K562 (cell line): ENCODE measurements around the gene TLCD4. TPM values are rescaled to one million over a fixed set of nuclear protein-coding genes. Genes with fewer than 3 reads are reported as not detected.

Experiments used
- ATAC-seq: fragments of 200-7000 bp; cut with Tn5 transposase; 3 replicates; pipeline ENCODE4 v1.9.1; 2020; ENCODE audit warnings: moderate library complexity
- BruUV-seq: library from RNA; stranded (reverse); fragments of 400-500 nt; replicated peaks from 2 replicates; lab custom pipeline; 2021; lab: Mats Ljungman, UMichigan
- CTCF ChIA-PET: fragments of 300-600 bp; formaldehyde crosslinking; extraction: SDS; loops from one replicate; lab custom pipeline; 2021; ENCODE audit warnings: low intra/inter-chr PET ratio; lab: Yijun Ruan, JAX
- POLR2A ChIA-PET: fragments of 300-600, 350-650 bp; sonication (Branson Sonifier 250); formaldehyde crosslinking; extraction: SDS; loops from one replicate; lab custom pipeline; 2021; ENCODE audit warnings: antibody characterized with exemption, inconsistent platforms; lab: Yijun Ruan, JAX
- DNase-seq, 4 experiments: peaks; one replicate each; pipeline versions ENCODE4 v3.0.0 to v3.0.0-alpha.2; 2011 to 2018; ENCODE audit warnings: low spot score in 3 of 4, mixed read lengths in 3 of 4; ENCODE audit errors: extremely low read depth in 1 of 4
- FAIRE-seq: peaks from 2 replicates; lab custom pipeline; 2011; peaks lifted over from hg19 to GRCh38; lab: Jason Lieb, UNC
- H2AFZ ChIP-seq: 2 replicates; pipeline ENCODE4 v1.6.0; 2011; ENCODE audit warnings: low read depth, low read length, control low read depth, inconsistent platforms
- H3K27ac ChIP-seq: fragments of 200-600 bp; 3 replicates; pipeline ENCODE4 v1.8.0; 2011; ENCODE audit warnings: low read depth, mild to moderate bottlenecking, control low read depth, inconsistent platforms, low read length, moderate library complexity, mixed read lengths; ENCODE audit errors: extremely low read depth
- H3K27me3 ChIP-seq, 2 experiments: fragments of 300-600 bp in 1 of 2; 2 replicates in 1 of 2; 3 replicates in 1 of 2; pipeline versions ENCODE4 v1.6.0 to v1.8.0; 2011; ENCODE audit warnings: inconsistent platforms in 2 of 2, low read length in 2 of 2, mild to moderate bottlenecking in 1 of 2, mixed read lengths in 1 of 2, moderate library complexity in 1 of 2; ENCODE audit not compliant: control insufficient read depth in 2 of 2, insufficient read depth in 2 of 2
- H3K36me3 ChIP-seq: fragments of 300-600 bp; 3 replicates; pipeline ENCODE4 v1.8.0; 2011; ENCODE audit warnings: mild to moderate bottlenecking, low read length, inconsistent platforms; ENCODE audit not compliant: control insufficient read depth, insufficient read depth
- H3K4me1 ChIP-seq, 2 experiments: fragments of 200-600 bp in 1 of 2; replicated peaks in 1 of 2; 2 replicates in 1 of 2; 3 replicates in 1 of 2; pipeline versions ENCODE4 v1.5.1 to v1.8.0; 2011; ENCODE audit warnings: inconsistent platforms in 2 of 2, low read length in 2 of 2, mild to moderate bottlenecking in 1 of 2, mixed read lengths in 1 of 2, moderate library complexity in 1 of 2; ENCODE audit not compliant: control insufficient read depth in 2 of 2, insufficient read depth in 2 of 2
- H3K4me2 ChIP-seq: 2 replicates; pipeline ENCODE4 v1.6.1; 2011; ENCODE audit warnings: low read length, control low read depth, inconsistent platforms, mixed read lengths; ENCODE audit not compliant: insufficient read depth
- H3K4me3 ChIP-seq: fragments of 200-600 bp; sonication (generic), shearing (Covaris generic); 2 replicates; pipeline ENCODE4 v1.5.1; 2016; ENCODE audit warnings: control low read depth, inconsistent platforms
- H3K79me2 ChIP-seq: fragments of 200-600 bp; 3 replicates; pipeline ENCODE4 v1.8.0; 2011; ENCODE audit warnings: low read length, inconsistent platforms; ENCODE audit not compliant: control insufficient read depth, insufficient read depth
- H3K9ac ChIP-seq, 2 experiments: 2 replicates each; pipeline versions ENCODE4 v1.6.0 to v1.6.1; 2011; ENCODE audit warnings: low read depth in 2 of 2, low read length in 2 of 2, control low read depth in 1 of 2, inconsistent platforms in 1 of 2, mild to moderate bottlenecking in 1 of 2, mixed read lengths in 1 of 2; ENCODE audit not compliant: insufficient read depth in 1 of 2
- H3K9me1 ChIP-seq: one replicate; pipeline ENCODE4 v1.6.0; 2011; ENCODE audit warnings: inconsistent platforms, mild to moderate bottlenecking, low read length, moderate library complexity; ENCODE audit not compliant: control insufficient read depth, insufficient read depth
- H3K9me3 ChIP-seq: replicated peaks from 2 replicates; pipeline ENCODE4 v1.5.1; 2011; ENCODE audit warnings: low read depth, low read length, inconsistent platforms; ENCODE audit not compliant: control insufficient read depth, insufficient read depth
- H4K20me1 ChIP-seq: replicated peaks from 2 replicates; pipeline ENCODE4 v1.6.1; 2011; ENCODE audit warnings: low read length, inconsistent platforms, mixed read lengths; ENCODE audit not compliant: control insufficient read depth, insufficient read depth
- ARID3A ChIP-seq: IDR thresholded peaks from 2 replicates; pipeline ENCODE4 v1.6.1; 2012; ENCODE audit warnings: low read depth, low read length, improper control_type of control experiment, borderline replicate concordance
- CBX8 ChIP-seq: fragments of 200-600 bp; sonication (generic); IDR thresholded peaks from 2 replicates; pipeline ENCODE4 v1.6.1; 2012; ENCODE audit warnings: borderline replicate concordance, mixed run types, low read depth, mild to moderate bottlenecking, moderate library complexity, mixed read lengths, low read length, control low read depth, inconsistent platforms; ENCODE audit not compliant: poor library complexity, severe bottlenecking; ENCODE audit errors: extremely low read depth
- CTCFL ChIP-seq: IDR thresholded peaks from 2 replicates; pipeline ENCODE4 v1.6.1; 2011; ENCODE audit warnings: borderline replicate concordance, low read depth, mild to moderate bottlenecking, moderate library complexity, low read length; ENCODE audit not compliant: insufficient read depth, poor library complexity, severe bottlenecking
- DPF2 ChIP-seq: fragments of 450-650 bp; IDR thresholded peaks from 2 replicates; pipeline ENCODE4 v1.6.1; 2016
- IFI16 ChIP-seq: fragments of 250-450 bp; sonication (Bioruptor Pico); IDR thresholded peaks from 2 replicates; pipeline ENCODE4 v2.1.2; 2022; ENCODE audit warnings: mild to moderate bottlenecking, inconsistent platforms
- RBFOX2 ChIP-seq: fragments of 200-400 bp; formaldehyde crosslinking; IDR thresholded peaks from 2 replicates; pipeline ENCODE4 v1.6.1; 2017; ENCODE audit warnings: low read depth, mild to moderate bottlenecking, low read length, moderate library complexity
- THAP12 ChIP-seq: fragments of 250-450 bp; sonication (Bioruptor Pico); IDR thresholded peaks from 2 replicates; pipeline ENCODE4 v1.9.0; 2021; ENCODE audit warnings: mild to moderate bottlenecking, inconsistent platforms
- ZNF384 ChIP-seq: IDR thresholded peaks from 2 replicates; pipeline ENCODE4 v1.6.1; 2012; ENCODE audit warnings: low read depth, low read length, improper control_type of control experiment
- ZNF518B ChIP-seq: fragments of 250-450 bp; sonication (Bioruptor Pico); IDR thresholded peaks from 2 replicates; pipeline ENCODE4 v1.5.0; 2021; ENCODE audit warnings: mild to moderate bottlenecking, moderate library complexity
- WGBS: fragments of 100-300 bp; shearing (Covaris generic); methylation state at CpG from one replicate; pipeline ENCODE4 v1.1.6; 2016; ENCODE audit warnings: low coverage, mixed read lengths; ENCODE audit not compliant: insufficient coverage; ENCODE audit errors: missing lambda C conversion rate; 5-methylcytosine and 5-hydroxymethylcytosine counted together
- in situ Hi-C: fragments of 300-500 bp; cut with MboI; formaldehyde crosslinking; loops from 4 replicates; pipeline ENCODE4 v1.15.0; 2018; ENCODE audit warnings: inconsistent platforms, mixed read lengths
- intact Hi-C: fragments of 100-400 bp; cut with micrococcal nuclease; formaldehyde crosslinking; loops from 2 replicates; pipeline ENCODE4 v1.14.2; 2022
- polyA plus RNA-seq, 8 experiments: library from polyadenylated mRNA; depleted of rRNA in 4 of 8; stranded (reverse) in 5 of 8; unstranded in 3 of 8; fragments of >200 nt; fragmentation: Nextera tagmentation in 2 of 8; fragmentation: Illumina TruSeq in 1 of 8; extraction: Ambion mirVana in 2 of 8; extraction: Trizol in 1 of 8; gene quantifications; 2 replicates each; pipeline versions ENCODE4 v1.2.1 to v1.2.3, GENCODE V29; 2011 to 2014; ENCODE audit warnings: inconsistent platforms in 1 of 8, missing spikeins in 1 of 8
- total RNA-seq, 7 experiments: library from RNA; depleted of rRNA in 6 of 7; stranded (reverse); fragments of >200 nt in 6 of 7; fragmentation: Illumina TruSeq in 2 of 7; extraction: Trizol in 2 of 7; gene quantifications; 2 replicates each; pipeline versions ENCODE4 v1.2.1 to v1.2.3, GENCODE V29; 2011 to 2021; ENCODE audit warnings: low replicate concordance in 1 of 7

TLCD4 gene
- total and polyA plus RNA-seq, 9 of the 15 experiments (the other 6 are each of a cell fraction or from before 2014, with no cell fraction given) = 3.5 to 19.8 (median 7.6) TPM

- H3K4me1 ChIP-seq = peaks cover 21 to 44% of the 10 kb centered on the region in 2 experiments; a peak in 4 of 5 replicates
- peak in 2 of 4 experiments; percentile 32 to 39 for DNase-seq
- H3K4me3 ChIP-seq = peak overlapping the region; percentile 83
- peak overlapping the region in 1 of 2 experiments; percentile 84; a peak in 2 of 4 replicates for H3K9ac ChIP-seq
- peaks cover 2% of the 10 kb centered on the region; the same call in 1 of the 3 replicates for H3K36me3 ChIP-seq
- no peaks in the 10 kb centered on the region; the same call in 1 of the 2 replicates for H4K20me1 ChIP-seq
- peak overlapping the region; percentile 87 for H3K4me2 ChIP-seq
- in situ Hi-C loops (loop anchor here (5.0 kb wide), 1 partner anchor 36 kb away; no protein-coding TSS in a partner anchor), intact Hi-C loops (no loop called here)
- BruUV-seq = TSS peak; percentile 52
- 20% methylated on average over 6 of the region's 6 CpGs for WGBS
- FAIRE-seq = no peak
- H3K79me2 ChIP-seq = peaks cover 69% of the 10 kb centered on the region
- no peak overlapping the region; the same call in 2 of the 3 replicates for H3K27ac ChIP-seq
- POLR2A ChIA-PET = interaction anchor here (0.8 to 3.1 kb wide), 3 partner anchors 10 to 115 kb away, joined by 3 to 26 read pairs (median 4); partner anchors contain the start of gene RWDD3
- H3K9me1 ChIP-seq = no peaks in the 10 kb centered on the region
- no peak overlapping the region for H2AFZ ChIP-seq
- no peaks in the 10 kb centered on the region for H3K27me3 ChIP-seq
- no peaks in the 10 kb centered on the region for H3K9me3 ChIP-seq
- CTCF ChIA-PET = no interaction called here
- ATAC-seq = no peak
- TF ChIP-seq ZNF384 (peak; percentile 78), IFI16 (CRISPR knock-in tag) (no peak), CBX8 (no peak), CTCFL (no peak), DPF2 (0 out of 2 replicates have a peak, but pooled peaks have one; percentile 5), ZNF518B (no peak), ARID3A (no peak), THAP12 (CRISPR knock-in tag) (no peak), RBFOX2 (no peak)
Observed at GRCh38 chr1:95118710-95119109, 1.6 kb downstream of the TLCD4 start.
